ENCODE results near the gene SAP130. TPM values are rescaled to one million over a fixed set of nuclear protein-coding genes. Genes with fewer than 3 reads are reported as not detected.

The SAP130 gene
- total RNA-seq, 1 experiment from 2014 or later = 45.6 TPM

GRCh38 chr2:127984551-127984950 is 43.3 kb downstream of the SAP130 start:
- H4K91ac ChIP-seq (ENCODE audit: insufficient read length, low read depth, low read length) = no peak overlapping the region
- no peak overlapping the region for H3T11ph ChIP-seq (ENCODE audit: low read length)
- no peak overlapping the region for H2AFZ ChIP-seq (ENCODE audit: low read length)
- no CpG with 5 or more reads among the region's 3 CpGs for WGBS (ENCODE audit: extremely low coverage, insufficient read length, low lambda C conversion rate)
- H3K4me1 Mint-ChIP-seq = no peaks in the 10 kb centered on the region
- H2BK120ac ChIP-seq (ENCODE audit: low read depth, low read length, poor library complexity, severe bottlenecking) = no peak overlapping the region
- no peaks in the 10 kb centered on the region for H4K20me1 ChIP-seq (ENCODE audit: control insufficient read depth, insufficient read depth, insufficient read length)
- H3K27me3 Mint-ChIP-seq (ENCODE audit: low read depth) = no peaks in the 10 kb centered on the region
- TF ChIP-seq CTCF (conservative IDR thresholded peaks at IDR 0.05) = no peak
- H3K27ac Mint-ChIP-seq = no peak overlapping the region
- no peak for DNase-seq
- H3K23me2 ChIP-seq (ENCODE audit: insufficient read length, low read depth, low read length, poor library complexity, severe bottlenecking) = no peaks in the 10 kb centered on the region
- no peak overlapping the region for H2BK15ac ChIP-seq (ENCODE audit: low read depth, low read length)
- H3K9me3 Mint-ChIP-seq = no peaks in the 10 kb centered on the region
- H3K23ac ChIP-seq (ENCODE audit: insufficient read length, low read depth, low read length) = no peak overlapping the region
- no peaks in the 10 kb centered on the region for H3K27me3 ChIP-seq (ENCODE audit: insufficient read depth, low read length)
- no peak overlapping the region for H4K8ac ChIP-seq (replicated peaks; ENCODE audit: insufficient read length, low read depth, low read length)
- H3K4me1 ChIP-seq (ENCODE audit: insufficient read depth, low read length) = no peaks in the 10 kb centered on the region
- H3K9ac ChIP-seq (ENCODE audit: extremely low read depth, insufficient read length, low read length) = no peak overlapping the region
- no peak overlapping the region for H2BK20ac ChIP-seq (ENCODE audit: low read depth, low read length, poor library complexity, severe bottlenecking)
- no peak overlapping the region for H3K56ac ChIP-seq (ENCODE audit: insufficient read length, low read depth, low read length)
- no peaks in the 10 kb centered on the region for H3K79me1 ChIP-seq (ENCODE audit: insufficient read depth, low read depth, low read length, poor library complexity, severe bottlenecking)
- H3K27ac ChIP-seq (ENCODE audit: insufficient read length, low read depth, low read length) = no peak overlapping the region
- no peak overlapping the region for H4K5ac ChIP-seq (ENCODE audit: insufficient read length, low read depth, low read length)
- no peaks in the 10 kb centered on the region for H3K9me3 ChIP-seq (ENCODE audit: control insufficient read depth, low read depth, low read length)
- H3K79me2 ChIP-seq (ENCODE audit: insufficient read depth, low read length) = no peaks in the 10 kb centered on the region
- no peak overlapping the region for H3K4me2 ChIP-seq (ENCODE audit: insufficient read depth, insufficient read length, low read length)
- H3K18ac ChIP-seq (ENCODE audit: insufficient read length, low read depth, low read length) = no peak overlapping the region
- H3K14ac ChIP-seq (ENCODE audit: insufficient read depth, low read length) = no peak overlapping the region
- no peak overlapping the region for H3K4ac ChIP-seq (ENCODE audit: low read depth, low read length)
- H2AK5ac ChIP-seq (ENCODE audit: insufficient read length, low read length) = no peak overlapping the region
- H3K4me3 Mint-ChIP-seq = no peak overlapping the region
- peaks cover 37 to 78% (median 71%) of the 10 kb centered on the region in 3 experiments; a peak in 6 of 7 replicates for H3K36me3 Mint-ChIP-seq (ENCODE audit: insufficient read depth in 1 of 3, low read depth in 3 of 3)
- H2BK5ac ChIP-seq (ENCODE audit: insufficient read length, low read length) = no peak overlapping the region
- H2BK12ac ChIP-seq (ENCODE audit: insufficient read length, low read depth, low read length) = no peak overlapping the region

Measured in H9 (cell line).